ENCODE results near the gene SNAP25. TPM values are rescaled to one million over a fixed set of nuclear protein-coding genes. Genes with fewer than 3 reads are reported as not detected.

The SNAP25 gene
- total RNA-seq, 4 donors from 2014 or later: 0.54 to 1.1 (median 0.67) TPM; not detected in 1

DNA sequence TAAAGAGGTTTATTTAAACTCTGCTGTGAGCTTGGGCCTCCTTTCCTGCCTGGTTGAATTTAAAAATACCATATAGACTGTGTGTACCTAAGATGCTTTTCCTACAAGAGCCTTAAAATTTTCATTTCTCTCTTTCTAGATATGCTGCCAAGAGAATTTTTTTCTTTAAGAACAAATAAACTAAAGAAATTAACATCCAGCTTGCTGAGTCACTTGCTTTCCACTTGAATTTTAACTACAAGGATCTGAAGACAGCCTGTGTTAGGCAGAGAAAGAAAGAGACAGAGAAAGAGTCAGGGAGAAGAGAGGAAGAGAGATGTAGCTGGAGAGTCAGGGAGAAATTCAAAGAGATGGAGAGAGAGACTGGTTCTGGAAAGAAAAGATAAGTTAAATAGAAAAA lies 18.3 kb upstream of the SNAP25 start:
- no peaks in the 10 kb centered on the region for H3K4me1 ChIP-seq
- no peak for DNase-seq
- TF ChIP-seq, protein P1, sequence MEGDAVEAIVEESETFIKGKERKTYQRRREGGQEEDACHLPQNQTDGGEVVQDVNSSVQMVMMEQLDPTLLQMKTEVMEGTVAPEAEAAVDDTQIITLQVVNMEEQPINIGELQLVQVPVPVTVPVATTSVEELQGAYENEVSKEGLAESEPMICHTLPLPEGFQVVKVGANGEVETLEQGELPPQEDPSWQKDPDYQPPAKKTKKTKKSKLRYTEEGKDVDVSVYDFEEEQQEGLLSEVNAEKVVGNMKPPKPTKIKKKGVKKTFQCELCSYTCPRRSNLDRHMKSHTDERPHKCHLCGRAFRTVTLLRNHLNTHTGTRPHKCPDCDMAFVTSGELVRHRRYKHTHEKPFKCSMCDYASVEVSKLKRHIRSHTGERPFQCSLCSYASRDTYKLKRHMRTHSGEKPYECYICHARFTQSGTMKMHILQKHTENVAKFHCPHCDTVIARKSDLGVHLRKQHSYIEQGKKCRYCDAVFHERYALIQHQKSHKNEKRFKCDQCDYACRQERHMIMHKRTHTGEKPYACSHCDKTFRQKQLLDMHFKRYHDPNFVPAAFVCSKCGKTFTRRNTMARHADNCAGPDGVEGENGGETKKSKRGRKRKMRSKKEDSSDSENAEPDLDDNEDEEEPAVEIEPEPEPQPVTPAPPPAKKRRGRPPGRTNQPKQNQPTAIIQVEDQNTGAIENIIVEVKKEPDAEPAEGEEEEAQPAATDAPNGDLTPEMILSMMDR (IDR thresholded peaks at IDR 0.05): no peak
- TF ChIP-seq POLR2A (IDR thresholded peaks at IDR 0.05): no peak
- H3K9me3 ChIP-seq: no peaks in the 10 kb centered on the region
- H3K27me3 ChIP-seq: no peaks in the 10 kb centered on the region
- intact Hi-C loops (cut with DNase I): no loop called here
- no peak overlapping the region for H3K27ac ChIP-seq
- no peak overlapping the region for H3K4me3 ChIP-seq (replicated peaks in 1 of 3)
- no peaks in the 10 kb centered on the region for H3K36me3 ChIP-seq

DNA sequence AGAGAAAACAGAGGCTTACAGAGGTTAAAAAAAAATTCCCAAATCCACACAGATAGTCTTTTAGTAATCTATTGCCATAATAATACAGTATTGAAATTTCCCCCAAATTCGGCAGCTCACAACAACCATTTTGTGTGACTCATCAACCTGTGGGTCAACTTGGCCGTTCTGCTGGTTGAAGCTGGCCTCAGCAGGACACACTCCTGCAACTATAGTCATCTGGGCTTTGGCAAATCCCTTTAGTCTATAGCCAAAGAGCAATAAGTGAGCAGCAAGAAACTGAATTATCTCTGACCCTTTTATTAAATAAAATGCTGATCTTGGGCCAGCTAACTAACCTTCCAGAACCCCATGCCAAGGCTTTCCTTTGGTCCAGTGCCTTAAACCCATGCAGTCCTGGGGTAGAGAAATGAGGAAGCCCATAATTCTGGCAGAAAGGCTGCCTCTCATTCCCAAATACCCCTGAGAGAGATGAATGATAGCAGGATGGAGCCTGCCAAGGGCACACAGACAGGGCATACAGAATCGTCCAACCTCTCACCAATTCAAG lies 17.2 kb upstream of the SNAP25 start:
- Histone ChIP-seq H3K27me3 (no peaks in the 10 kb centered on the region), H3K27ac (no peak overlapping the region), H3K9me3 (no peaks in the 10 kb centered on the region), H3K4me1 (no peaks in the 10 kb centered on the region), H3K36me3 (no peaks in the 10 kb centered on the region), H3K4me3 (replicated peaks in 1 of 3) (no peak overlapping the region)
- TF ChIP-seq, protein P1 (IDR thresholded peaks at IDR 0.05): no peak
- TF ChIP-seq POLR2A (IDR thresholded peaks at IDR 0.05): no peak
- intact Hi-C loops (cut with DNase I): no loop called here
- WGBS, 2 donors: 71 to 76% methylated on average over 3 of the region's 3 CpGs
- DNase-seq: no peak

DNA sequence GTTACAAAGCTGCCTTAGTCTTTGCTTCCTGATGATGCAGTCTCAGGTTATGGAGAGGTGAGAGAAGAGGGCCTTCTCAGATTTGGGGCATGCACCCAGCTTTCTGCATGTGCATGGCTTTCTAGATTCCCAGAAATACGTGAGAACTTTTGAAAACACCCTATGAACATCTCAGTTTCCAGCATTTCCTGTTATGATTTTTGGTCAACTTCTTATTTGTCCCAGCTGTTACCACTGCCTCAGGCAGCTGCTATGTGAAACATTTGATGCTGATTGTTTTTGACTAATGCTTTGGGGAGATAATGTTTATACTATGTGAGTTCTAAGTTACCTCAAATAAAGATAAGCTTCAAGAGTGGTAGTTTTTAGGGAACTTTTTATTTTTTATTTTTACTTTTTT lies 9.5 kb upstream of the SNAP25 start:
- Histone ChIP-seq H3K9me3 (no peaks in the 10 kb centered on the region), H3K27me3 (no peaks in the 10 kb centered on the region), H3K27ac (no peak overlapping the region), H3K4me3 (replicated peaks in 1 of 3) (no peak overlapping the region), H3K36me3 (no peaks in the 10 kb centered on the region), H3K4me1 (no peaks in the 10 kb centered on the region)
- no peak for DNase-seq
- WGBS, 2 donors: 64 to 81% methylated on average over 1 of the region's 1 CpG
- intact Hi-C loops (cut with DNase I): no loop called here
- TF ChIP-seq POLR2A (IDR thresholded peaks at IDR 0.05): no peak
- TF ChIP-seq, protein P1 (IDR thresholded peaks at IDR 0.05): no peak

DNA sequence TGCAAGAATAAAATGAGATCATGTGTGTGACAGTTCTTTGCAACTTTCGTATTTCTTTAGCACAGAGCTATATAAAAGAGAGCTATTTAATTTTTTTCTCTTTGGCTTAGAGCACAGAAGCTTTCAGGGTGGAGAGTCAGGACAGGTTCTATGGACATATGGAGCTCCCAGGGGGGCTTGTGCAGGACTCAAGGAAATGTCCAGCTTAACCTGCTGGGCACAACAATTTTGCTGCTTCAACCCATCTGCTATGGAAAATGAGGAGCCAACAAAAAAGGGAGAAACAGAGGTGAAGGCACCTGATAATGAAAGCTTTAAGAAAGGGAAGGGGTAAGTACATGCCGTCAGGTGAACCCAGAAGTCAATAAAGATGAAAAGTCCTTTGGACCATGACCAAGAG lies 5.1 kb upstream of the SNAP25 start:
- H3K27me3 ChIP-seq: no peaks in the 10 kb centered on the region
- no peak for DNase-seq
- intact Hi-C loops (cut with DNase I): no loop called here
- TF ChIP-seq POLR2A (IDR thresholded peaks at IDR 0.05): no peak
- TF ChIP-seq, protein P1 (IDR thresholded peaks at IDR 0.05): no peak
- H3K4me3 ChIP-seq (replicated peaks in 1 of 3): no peak overlapping the region
- H3K4me1 ChIP-seq: peaks cover 4 to 5% of the 10 kb centered on the region in 2 donors
- no peak overlapping the region for H3K27ac ChIP-seq
- H3K9me3 ChIP-seq: no peaks in the 10 kb centered on the region
- no peaks in the 10 kb centered on the region for H3K36me3 ChIP-seq
- 76 to 92% methylated on average over 2 of the region's 2 CpGs for WGBS, 2 donors

DNA sequence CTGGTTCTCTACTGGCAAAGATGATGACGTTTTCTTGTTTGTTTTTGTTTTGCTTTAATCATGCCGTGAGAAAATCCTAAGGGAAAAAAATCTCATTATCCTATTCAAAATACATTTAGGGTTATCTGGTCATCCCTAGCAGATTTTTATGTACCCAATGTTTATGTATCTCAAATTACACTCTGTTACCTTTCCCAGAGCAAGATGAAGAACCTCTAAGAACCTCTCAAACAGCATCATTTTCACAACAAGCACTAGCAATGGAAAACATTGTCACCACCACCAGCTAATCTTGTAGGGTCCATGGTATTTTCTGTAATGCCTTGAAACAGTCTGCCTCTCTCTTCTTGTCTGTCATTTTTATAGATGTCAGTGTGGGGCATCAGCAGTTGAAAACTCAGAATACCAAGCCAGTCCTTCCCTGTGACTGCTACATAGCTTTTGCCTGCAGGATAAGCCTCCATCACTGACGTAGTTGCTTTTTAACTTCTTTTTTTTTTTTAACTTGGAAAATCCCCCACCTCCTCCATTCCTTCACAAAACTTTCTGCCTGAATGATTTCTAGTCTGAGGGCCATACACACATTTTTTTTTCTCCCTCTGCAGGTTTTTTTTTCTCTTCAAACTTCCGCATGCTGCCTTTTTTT lies 2.4 kb upstream of the SNAP25 start:
- H3K9me3 ChIP-seq: no peaks in the 10 kb centered on the region
- no peak for DNase-seq
- intact Hi-C loops (cut with DNase I): no loop called here
- peaks cover 4 to 13% of the 10 kb centered on the region in 2 donors for H3K4me1 ChIP-seq
- no peak overlapping the region for H3K4me3 ChIP-seq (replicated peaks in 1 of 3)
- WGBS, 2 donors: 24 to 29% methylated on average over 4 of the region's 4 CpGs
- H3K36me3 ChIP-seq: no peaks in the 10 kb centered on the region
- TF ChIP-seq, protein P1 (IDR thresholded peaks at IDR 0.05): no peak
- TF ChIP-seq POLR2A (IDR thresholded peaks at IDR 0.05): no peak
- H3K27me3 ChIP-seq: no peaks in the 10 kb centered on the region
- no peak overlapping the region for H3K27ac ChIP-seq
